HCT116 (cell line): ENCODE measurements around the gene FER. TPM values are rescaled to one million over a fixed set of nuclear protein-coding genes. Genes with fewer than 3 reads are reported as not detected.

ENCODE experiments used
- ATAC-seq: fragments of 200-7000 bp; cut with Tn5 transposase; 2 replicates; pipeline ENCODE4 v1.9.1; 2020; ENCODE audit warnings: mild to moderate bottlenecking, moderate library complexity
- BruUV-seq: library from RNA; stranded (reverse); fragments of 400-500 nt; replicated peaks from 2 replicates; lab custom pipeline; 2021; lab: Mats Ljungman, UMichigan
- CTCF ChIA-PET: fragments of 300-600 bp; sonication (Branson Sonifier 250); formaldehyde crosslinking; loops from one replicate; lab custom pipeline; 2021; ENCODE audit warnings: antibody characterized with exemption; lab: Charles Lee
- POLR2A ChIA-PET: fragments of 300-600, 350-600 bp; sonication (Branson Sonifier 250); formaldehyde crosslinking; loops from one replicate; lab custom pipeline; 2021; ENCODE audit warnings: antibody characterized with exemption; lab: Charles Lee
- RAD21 ChIA-PET, 2 experiments: fragments of 300-600 bp; sonication (Branson Sonifier 250); formaldehyde crosslinking; loops; one replicate each; lab custom pipeline; 2023; ENCODE audit warnings: low total read pairs in 2 of 2; ENCODE audit not compliant: uncharacterized antibody in 2 of 2, unreplicated experiment in 2 of 2, low non-redundant PET in 1 of 2; lab: Charles Lee
- DNase-seq: peaks from one replicate; pipeline ENCODE4 v3.0.0-alpha.2; 2010; ENCODE audit warnings: low read depth, low spot score
- H2AFZ ChIP-seq: fragments of 200-600 bp; shearing (Covaris generic), sonication (generic); 2 replicates; pipeline ENCODE4 v1.6.1; 2017; ENCODE audit warnings: low read depth, mixed run types, mixed read lengths, antibody characterized with exemption, low read length; ENCODE audit not compliant: poor library complexity, severe bottlenecking
- H3K27ac ChIP-seq: 2 replicates; pipeline ENCODE4 v1.5.1; 2012; ENCODE audit warnings: low read depth, low read length
- H3K27me3 ChIP-seq: fragments of 200-600 bp; sonication (generic); 2 replicates; pipeline ENCODE4 v1.6.1; 2016; ENCODE audit warnings: mixed run types, low read length, mixed read lengths; ENCODE audit not compliant: insufficient read depth
- H3K36me3 ChIP-seq, 2 experiments: fragments of 200-500 bp in 1 of 2; fragments of 200-600 bp in 1 of 2; sonication (Bioruptor generic) in 1 of 2; sonication (generic) in 1 of 2; 2 replicates each; pipeline versions ENCODE4 v1.5.1 to v1.6.1; 2014 to 2016; ENCODE audit warnings: low read length in 2 of 2, inconsistent platforms in 1 of 2, mixed read lengths in 1 of 2, mixed run types in 1 of 2; ENCODE audit not compliant: insufficient read depth in 2 of 2, control insufficient read depth in 1 of 2
- H3K4me1 ChIP-seq, 2 experiments: fragments of 200-600 bp in 1 of 2; sonication (generic) in 1 of 2; 2 replicates each; pipeline versions ENCODE4 v1.5.1 to v1.6.1; 2012 to 2017; ENCODE audit warnings: low read length in 2 of 2, inconsistent platforms in 1 of 2, mild to moderate bottlenecking in 1 of 2, mixed read lengths in 1 of 2, mixed run types in 1 of 2, moderate library complexity in 1 of 2; ENCODE audit not compliant: insufficient read depth in 2 of 2, control insufficient read depth in 1 of 2
- H3K4me2 ChIP-seq: fragments of 200-600 bp; sonication (generic); 2 replicates; pipeline ENCODE4 v1.6.1; 2017; ENCODE audit warnings: mixed run types, low read length, mixed read lengths
- H3K4me3 ChIP-seq, 2 experiments: fragments of 200-600 bp in 1 of 2; sonication (generic) in 1 of 2; replicated peaks in 1 of 2; 2 replicates each; pipeline ENCODE4 v1.5.1; 2011 to 2016; ENCODE audit warnings: low read length in 2 of 2, control low read depth in 1 of 2, low read depth in 1 of 2, mild to moderate bottlenecking in 1 of 2, mixed read lengths in 1 of 2, mixed run types in 1 of 2
- H3K79me2 ChIP-seq: fragments of 200-600 bp; sonication (generic); 2 replicates; pipeline ENCODE4 v1.6.1; 2017; ENCODE audit warnings: mild to moderate bottlenecking, mixed run types, low read length, moderate library complexity, mixed read lengths; ENCODE audit not compliant: insufficient read depth
- H3K9ac ChIP-seq: fragments of 200-600 bp; sonication (generic); 2 replicates; pipeline ENCODE4 v1.6.1; 2016; ENCODE audit warnings: low read length, mixed read lengths
- H3K9me2 ChIP-seq: fragments of 200-600 bp; sonication (generic), shearing (Covaris generic); 2 replicates; pipeline ENCODE4 v1.6.1; 2017; ENCODE audit warnings: mixed run types, mild to moderate bottlenecking, moderate library complexity; ENCODE audit not compliant: insufficient read depth
- H3K9me3 ChIP-seq, 2 experiments: fragments of 200-500 bp in 1 of 2; fragments of 200-600 bp in 1 of 2; sonication (Bioruptor generic) in 1 of 2; sonication (generic) in 1 of 2; 2 replicates each; pipeline ENCODE4 v1.6.1; 2014 to 2017; ENCODE audit warnings: low read length in 2 of 2, mixed read lengths in 2 of 2, inconsistent platforms in 1 of 2, low read depth in 1 of 2, mild to moderate bottlenecking in 1 of 2, mixed run types in 1 of 2, moderate library complexity in 1 of 2; ENCODE audit not compliant: control insufficient read depth in 1 of 2, insufficient read depth in 1 of 2
- H4K20me1 ChIP-seq: fragments of 200-600 bp; sonication (generic), shearing (Covaris generic); 2 replicates; pipeline ENCODE4 v1.6.1; 2017; ENCODE audit warnings: mixed run types, mild to moderate bottlenecking, moderate library complexity; ENCODE audit not compliant: insufficient read depth
- ATF3 ChIP-seq: IDR thresholded peaks from 2 replicates; pipeline ENCODE4 v1.6.1; 2012
- CEBPB ChIP-seq: IDR thresholded peaks from 2 replicates; pipeline ENCODE4 v1.6.1; 2012; ENCODE audit warnings: low read depth
- CTCF ChIP-seq, 3 experiments: fragments of 200-600 bp in 1 of 3; sonication (generic) in 1 of 3; IDR thresholded peaks in 2 of 3; conservative IDR thresholded peaks in 1 of 3; 2 replicates each; pipeline ENCODE4 v1.5.1; 2012 to 2017; ENCODE audit warnings: low read depth in 2 of 3, low read length in 2 of 3, antibody characterized with exemption in 1 of 3, borderline replicate concordance in 1 of 3, control low read depth in 1 of 3, mild to moderate bottlenecking in 1 of 3, mixed read lengths in 1 of 3, mixed run types in 1 of 3, moderate library complexity in 1 of 3; ENCODE audit not compliant: insufficient read depth in 1 of 3
- EZH2phosphoT487 ChIP-seq: fragments of 200-600 bp; IDR thresholded peaks from 2 replicates; pipeline ENCODE4 v1.6.1; 2018; ENCODE audit warnings: antibody characterized with exemption, borderline replicate concordance
- MAX ChIP-seq: IDR thresholded peaks from 2 replicates; pipeline ENCODE4 v1.6.1; 2012
- POLR2AphosphoS5 ChIP-seq: IDR thresholded peaks from 2 replicates; pipeline ENCODE4 v1.6.1; 2011; ENCODE audit warnings: mild to moderate bottlenecking, low read depth, low read length, moderate library complexity
- RAD21 ChIP-seq: IDR thresholded peaks from 2 replicates; pipeline ENCODE4 v1.6.1; 2012; ENCODE audit warnings: low read depth, mild to moderate bottlenecking
- REST ChIP-seq: IDR thresholded peaks from 2 replicates; pipeline ENCODE4 v1.6.1; 2012; ENCODE audit warnings: low read depth
- SRF ChIP-seq: IDR thresholded peaks from 2 replicates; pipeline ENCODE4 v1.6.1; 2012; ENCODE audit warnings: low read depth
- ZBTB33 ChIP-seq: IDR thresholded peaks from 2 replicates; pipeline ENCODE4 v1.6.1; 2011; ENCODE audit warnings: mild to moderate bottlenecking, low read length, moderate library complexity; ENCODE audit not compliant: insufficient replicate concordance; ENCODE audit errors: extremely low read depth
- ZFX ChIP-seq: fragments of 450-650 bp; IDR thresholded peaks from 2 replicates; pipeline ENCODE4 v1.6.1; 2017
- ZNF274 ChIP-seq: fragments of 200-500 bp; sonication (Bioruptor generic); IDR thresholded peaks from 2 replicates; pipeline ENCODE4 v1.6.1; 2014; ENCODE audit warnings: mild to moderate bottlenecking, low read depth, low read length, inconsistent platforms
- intact Hi-C: fragments of 100-400 bp; cut with micrococcal nuclease; formaldehyde crosslinking; loops from 2 replicates; pipeline ENCODE4 v1.10.0; 2022
- total RNA-seq: library from RNA; stranded (reverse); gene quantifications from one replicate; pipeline ENCODE4 v1.2.1, GENCODE V29; 2021; ENCODE audit not compliant: unreplicated experiment

FER gene
- total RNA-seq, 1 experiment from 2014 or later: 32.0 TPM

GRCh38 chr5:108942701-108943100 lies 195.0 kb downstream of the FER start:
- Histone ChIP-seq H3K9ac (no peak overlapping the region), H3K9me2 (no peaks in the 10 kb centered on the region), H2AFZ (no peak overlapping the region), H3K79me2 (no peaks in the 10 kb centered on the region), H3K27me3 (no peaks in the 10 kb centered on the region), H3K4me1 (no peaks in the 10 kb centered on the region), H4K20me1 (no peaks in the 10 kb centered on the region), H3K9me3 (no peaks in the 10 kb centered on the region), H3K36me3 (no peaks in the 10 kb centered on the region), H3K4me3 (no peak overlapping the region), H3K4me2 (no peak overlapping the region)
- POLR2A ChIA-PET: no interaction called here
- CTCF ChIA-PET: no interaction called here
- BruUV-seq: no TSS peak
- RAD21 ChIA-PET: no interaction called here
- DNase-seq (no peak), ATAC-seq (no peak)
- TF ChIP-seq EZH2phosphoT487 (no peak), CTCF (IDR thresholded peaks at IDR 0.05 in 2 of 3, conservative IDR thresholded peaks at IDR 0.05 in 1 of 3; ENCODE audit: borderline replicate concordance in 1 of 3, insufficient read depth in 1 of 3, low read depth in 2 of 3, low read length in 2 of 3) (no peak), CEBPB (no peak), ZBTB33 (no peak), ZFX (no peak), REST (no peak), ZNF274 (no peak), SRF (no peak), MAX (no peak), RAD21 (no peak), ATF3 (no peak), POLR2AphosphoS5 (no peak)
- TF ChIP-seq, all 23 proteins: peak for 0
- H3K27ac ChIP-seq: no peak overlapping the region
- intact Hi-C loops: no loop called here
